GM19238 (cell line): ENCODE data around the gene HIVEP1.

ENCODE experiments used
- DNase-seq: peaks from one replicate; pipeline ENCODE4 v3.0.0; 2011; ENCODE audit warnings: low spot score; ENCODE audit not compliant: insufficient read length

Gene HIVEP1

GRCh38 chr6:12012038-12012557 lies at the start of gene HIVEP1:
Gene HIVEP1, plus strand, starts transcription at chr6:12012312. Its CDS starts 3,317 bp downstream, at chr6:12015629.
- DNase-seq = peak; percentile 16

- no peak for DNase-seq
These were observed 48.2 kb upstream of the HIVEP1 start for GRCh38 chr6:11963756-11964500.

GRCh38 chr6:11964729-11965335 lies 47.3 kb upstream of the HIVEP1 start:
- DNase-seq = no peak

- no peak for DNase-seq
These were observed 46.6 kb upstream of the HIVEP1 start for GRCh38 chr6:11965499-11965898.

- DNase-seq = no peak
These were observed 43.8 kb upstream of the HIVEP1 start for GRCh38 chr6:11968241-11968806.

GRCh38 chr6:11969092-11969491 lies 43.0 kb upstream of the HIVEP1 start:
- no peak for DNase-seq

- no peak for DNase-seq
These were observed 42.0 kb upstream of the HIVEP1 start for GRCh38 chr6:11970114-11970513.

GRCh38 chr6:11971154-11971553 lies 41.0 kb upstream of the HIVEP1 start:
- DNase-seq = no peak

- DNase-seq = no peak
These were observed 39.8 kb upstream of the HIVEP1 start for GRCh38 chr6:11972270-11972669.

GRCh38 chr6:11972806-11973205 lies 39.3 kb upstream of the HIVEP1 start:
- no peak for DNase-seq

GRCh38 chr6:11973238-11973637 lies 38.9 kb upstream of the HIVEP1 start:
- no peak for DNase-seq

GRCh38 chr6:11974089-11974488 lies 38.0 kb upstream of the HIVEP1 start:
- DNase-seq = no peak

GRCh38 chr6:11975353-11975977 lies 36.6 kb upstream of the HIVEP1 start:
- DNase-seq = peak; percentile 45

- DNase-seq = no peak
These were observed 35.6 kb upstream of the HIVEP1 start for GRCh38 chr6:11976489-11976888.

- DNase-seq = no peak
These were observed 34.9 kb upstream of the HIVEP1 start for GRCh38 chr6:11977193-11977592.

- DNase-seq = no peak
These were observed 34.4 kb upstream of the HIVEP1 start for GRCh38 chr6:11977738-11978137.

- no peak for DNase-seq
These were observed 33.7 kb upstream of the HIVEP1 start for GRCh38 chr6:11978169-11978987.

GRCh38 chr6:11979866-11980265 lies 32.2 kb upstream of the HIVEP1 start:
- no peak for DNase-seq

GRCh38 chr6:11983306-11983705 lies 28.8 kb upstream of the HIVEP1 start:
- no peak for DNase-seq

- no peak for DNase-seq
These were observed 24.7 kb upstream of the HIVEP1 start for GRCh38 chr6:11987386-11987785.

GRCh38 chr6:11989386-11989785 lies 22.7 kb upstream of the HIVEP1 start:
- DNase-seq = no peak
